Muscle of arm (tissue), 12 donors: ENCODE data around the gene SMCO4. TPM values are rescaled to one million over a fixed set of nuclear protein-coding genes. Genes with fewer than 3 reads are reported as not detected.
"Not testable (repeated sequence)": the region's sequence is repeated elsewhere in the genome, so short reads cannot be mapped to it uniquely, and the experiment has no call there.

Experiments used
- DNase-seq: peaks from one replicate; pipeline ENCODE4 v3.0.0-alpha.2; 2013
- polyA plus RNA-seq, 12 donors: library from polyadenylated mRNA; unstranded; fragments of 120-200 nt; gene quantifications; one replicate each; pipeline ENCODE4 v1.2.1, GENCODE V29; 2013; ENCODE audit not compliant: insufficient read length in 12 of 12

Gene SMCO4
- polyA plus RNA-seq, 12 donors, result 5.9 to 19.2 (median 10.1) TPM; not detected in 1

- no peak for DNase-seq
Measured at GRCh38 chr11:93564895-93565294, 21.7 kb upstream of the SMCO4 start.

- DNase-seq, result no peak
Measured at GRCh38 chr11:93563857-93564256, 20.7 kb upstream of the SMCO4 start.

- DNase-seq, result no peak
Measured at GRCh38 chr11:93560199-93560932, 17.2 kb upstream of the SMCO4 start.

GRCh38 chr11:93559681-93560080 lies 16.5 kb upstream of the SMCO4 start:
- DNase-seq, result no peak

- DNase-seq, result no peak
Measured at GRCh38 chr11:93552874-93553273, 9.7 kb upstream of the SMCO4 start.

GRCh38 chr11:93549976-93550375 lies 6.8 kb upstream of the SMCO4 start:
- DNase-seq, result no peak

- DNase-seq, result no peak
Measured at GRCh38 chr11:93548679-93549319, 5.6 kb upstream of the SMCO4 start.

- DNase-seq, result no peak
Measured at GRCh38 chr11:93547773-93548172, 4.6 kb upstream of the SMCO4 start.

GRCh38 chr11:93547028-93547427 lies 3.8 kb upstream of the SMCO4 start:
- DNase-seq, result no peak

GRCh38 chr11:93545566-93545965 lies 2.4 kb upstream of the SMCO4 start:
- DNase-seq, result no peak

- DNase-seq, result no peak
Measured at GRCh38 chr11:93542811-93543229, 371 bp downstream of the SMCO4 start.

- DNase-seq, result peak; percentile 35
Measured at GRCh38 chr11:93541884-93542810, 1.0 kb downstream of the SMCO4 start.

- DNase-seq, result no peak
Measured at GRCh38 chr11:93540896-93541553, 2.2 kb downstream of the SMCO4 start.

GRCh38 chr11:93540337-93540736 lies 2.9 kb downstream of the SMCO4 start:
- DNase-seq, result no peak

- no peak for DNase-seq
Measured at GRCh38 chr11:93537767-93538261, 5.4 kb downstream of the SMCO4 start.

GRCh38 chr11:93537049-93537448 lies 6.1 kb downstream of the SMCO4 start:
- DNase-seq, result no peak

GRCh38 chr11:93536101-93536861 lies 6.9 kb downstream of the SMCO4 start:
- no peak for DNase-seq

- DNase-seq, result not testable (repeated sequence)
Measured at GRCh38 chr11:93535578-93535977, 7.6 kb downstream of the SMCO4 start.

- DNase-seq, result no peak
Measured at GRCh38 chr11:93532806-93533205, 10.4 kb downstream of the SMCO4 start.

- no peak for DNase-seq
Measured at GRCh38 chr11:93532281-93532789, 10.9 kb downstream of the SMCO4 start.

GRCh38 chr11:93530468-93530826 lies 12.7 kb downstream of the SMCO4 start:
- DNase-seq, result no peak
